CD4-positive, alpha-beta T cell treated with Interleukin-1 beta for 1 hour (primary cell): ENCODE results near the gene JUNB.
"Not testable (repeated sequence)": the region's sequence is repeated elsewhere in the genome, so short reads cannot be mapped to it uniquely, and the experiment has no call there.

ENCODE experiments used
- DNase-seq, 2 donors: peaks; one replicate each; pipeline ENCODE4 v3.0.0-alpha.2; 2020 to 2022

The JUNB gene

DNA sequence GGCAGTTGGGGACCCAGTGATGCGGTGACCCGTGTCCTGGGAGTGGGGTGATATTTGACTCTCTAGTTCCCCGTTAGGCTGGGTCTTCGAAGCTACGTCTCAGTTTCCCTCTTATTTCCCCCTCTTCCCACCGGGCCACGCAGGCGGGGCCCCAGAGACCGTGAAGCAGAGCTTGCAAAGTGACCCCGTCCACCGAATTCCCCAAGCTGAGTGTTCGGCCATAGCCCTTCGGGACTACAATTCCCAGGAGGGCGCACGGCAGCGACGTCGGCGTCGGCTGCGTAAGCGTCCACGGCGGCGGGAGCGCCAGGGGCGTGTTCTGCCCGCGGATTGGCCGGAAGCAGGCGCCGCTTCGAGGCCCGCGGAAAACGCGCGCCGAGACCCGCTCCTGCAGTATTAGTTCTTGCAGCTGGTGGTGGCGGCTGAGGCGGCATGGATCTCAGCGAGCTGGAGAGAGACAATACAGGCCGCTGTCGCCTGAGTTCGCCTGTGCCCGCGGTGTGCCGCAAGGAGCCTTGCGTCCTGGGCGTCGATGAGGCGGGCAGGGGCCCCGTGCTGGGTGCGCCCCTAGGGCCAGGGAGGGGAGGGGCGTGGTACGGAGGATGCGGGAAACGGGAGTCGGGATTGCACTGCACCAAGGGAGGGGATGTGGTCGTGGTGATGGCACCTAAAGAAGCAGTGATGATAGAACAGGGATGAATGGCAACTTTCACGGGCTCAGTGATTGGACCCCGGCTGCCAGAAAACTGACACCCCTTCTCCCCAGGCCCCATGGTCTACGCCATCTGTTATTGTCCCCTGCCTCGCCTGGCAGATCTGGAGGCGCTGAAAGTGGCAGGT lies 15.2 kb downstream of the JUNB start, which contains the start of gene RNASEH2A:
Gene RNASEH2A (plus strand): TSS at position 343 of the 840 bp plus-strand sequence. CDS start 90 bp downstream, at position 433.
- DNase-seq, result peak; percentile 88

DNA sequence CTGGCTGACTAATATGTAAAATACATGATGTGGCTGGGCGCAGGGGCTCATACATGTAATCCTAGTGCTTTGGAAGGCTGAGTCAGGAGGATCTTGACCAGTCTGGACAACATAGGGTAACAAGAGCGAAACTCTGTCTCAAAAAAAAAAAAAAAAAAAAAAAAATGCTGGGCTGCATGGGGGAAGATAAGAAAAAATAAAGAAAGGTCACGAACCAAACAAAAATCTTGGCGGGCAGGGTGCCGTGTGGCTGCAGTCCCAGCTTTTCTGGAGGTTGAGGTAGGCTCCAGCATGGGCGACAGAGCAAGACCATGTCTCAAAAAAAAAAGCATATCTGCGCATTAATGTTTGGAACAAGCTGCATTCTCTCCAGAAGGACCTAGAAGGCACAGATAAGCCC lies 23.8 kb downstream of the JUNB start:
- DNase-seq, result no peak

DNA sequence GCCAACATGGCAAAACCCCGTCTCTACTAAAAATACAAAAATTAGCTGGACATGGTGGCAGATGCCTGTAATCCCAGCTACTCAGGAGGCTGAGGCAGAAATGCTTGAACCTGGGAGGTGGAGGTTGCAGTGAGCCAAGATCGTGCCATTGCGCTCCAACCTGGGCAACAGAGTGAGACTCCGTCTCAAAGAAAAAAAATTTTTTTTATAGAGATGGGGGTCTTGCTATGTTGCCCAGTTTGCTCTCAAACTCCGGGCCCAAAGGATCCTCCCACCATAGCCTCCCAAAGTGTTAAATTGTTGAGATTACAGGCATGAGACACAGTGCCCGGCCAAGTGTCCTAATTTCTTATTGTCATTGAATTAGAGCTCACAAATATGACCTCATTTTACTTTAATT lies 25.9 kb downstream of the JUNB start:
- not testable (repeated sequence) for DNase-seq

DNA sequence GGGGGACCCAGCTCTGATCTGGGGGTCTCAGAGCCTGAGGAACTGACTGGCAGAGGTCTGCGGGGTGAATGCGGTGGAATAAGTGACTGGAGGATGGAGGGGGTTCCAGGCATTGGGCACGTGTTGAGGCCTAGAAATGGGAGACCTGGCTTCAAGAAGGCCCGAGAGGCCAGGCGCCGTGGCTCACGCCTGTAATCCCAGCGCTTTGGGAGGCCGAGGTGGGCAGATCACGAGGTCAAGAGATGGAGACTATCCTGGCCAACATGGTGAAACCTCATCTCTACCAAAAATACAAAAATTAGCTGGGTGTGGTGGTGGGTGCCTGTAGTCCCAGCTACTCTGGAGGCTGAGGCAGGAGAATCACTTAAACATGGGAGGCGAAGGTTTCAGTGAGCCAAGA lies 26.5 kb downstream of the JUNB start:
- DNase-seq, result not testable (repeated sequence)

DNA sequence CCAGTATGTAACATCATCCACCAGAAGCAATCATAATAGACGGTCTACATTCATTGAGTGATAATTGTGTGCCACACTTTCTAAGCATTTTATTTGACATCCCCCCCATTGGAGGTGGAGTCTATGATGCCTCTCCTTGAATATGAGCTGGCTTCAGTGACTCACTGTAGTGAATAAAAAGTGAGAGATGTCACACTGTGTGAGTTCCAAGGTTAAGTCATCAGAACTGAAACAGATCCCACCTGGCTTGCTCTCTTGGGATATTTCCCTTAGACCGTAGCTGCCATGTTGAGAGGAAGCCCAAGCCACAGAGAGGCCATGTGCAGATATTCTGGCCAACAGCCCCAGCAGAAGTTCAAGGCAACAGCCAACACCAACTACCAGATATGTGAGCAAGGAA lies 30.5 kb downstream of the JUNB start:
- no peak for DNase-seq

DNA sequence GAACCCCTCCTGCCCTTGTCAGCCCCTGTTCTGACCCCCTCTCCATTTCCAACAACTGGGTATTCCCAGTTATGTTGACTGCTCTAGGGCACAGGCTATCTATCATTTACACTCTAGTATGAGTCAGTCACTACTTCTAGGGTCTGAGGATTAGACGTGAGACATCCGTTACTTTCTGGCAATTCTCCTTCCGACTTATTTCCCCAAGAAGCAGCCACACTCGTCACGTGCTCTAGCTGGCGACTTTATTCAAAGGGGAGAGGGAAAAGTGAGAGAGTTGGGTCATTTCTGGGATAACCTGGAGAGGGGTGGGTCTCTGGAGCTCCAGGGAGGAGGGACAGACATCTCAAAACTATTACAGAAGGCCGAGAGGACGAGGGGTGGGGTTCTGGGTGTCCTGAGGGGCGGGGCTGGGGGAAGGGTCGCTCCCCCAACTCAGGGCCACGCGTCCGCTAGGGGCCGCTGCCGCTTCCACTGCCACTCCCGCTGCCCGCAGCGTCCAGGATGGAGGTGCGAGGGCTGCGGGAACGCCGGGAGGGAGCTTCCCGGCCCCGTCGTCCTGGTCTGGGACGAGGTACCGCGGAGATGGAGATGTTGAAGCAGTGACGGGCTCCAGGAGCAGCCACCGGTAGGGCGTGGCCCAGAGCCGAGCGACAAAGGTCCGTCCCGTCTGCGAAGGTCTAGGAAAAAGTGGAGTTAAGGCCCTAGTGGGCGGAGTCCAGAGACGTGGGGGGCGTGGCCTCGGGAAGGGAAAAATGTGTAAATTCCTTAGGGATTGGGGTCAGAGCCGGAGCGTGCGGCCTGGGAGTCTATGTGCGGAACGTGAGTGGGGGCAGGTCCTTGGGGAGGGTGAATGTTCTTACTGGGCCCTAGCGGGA lies 34.2 kb downstream of the JUNB start:
- no peak for DNase-seq

DNA sequence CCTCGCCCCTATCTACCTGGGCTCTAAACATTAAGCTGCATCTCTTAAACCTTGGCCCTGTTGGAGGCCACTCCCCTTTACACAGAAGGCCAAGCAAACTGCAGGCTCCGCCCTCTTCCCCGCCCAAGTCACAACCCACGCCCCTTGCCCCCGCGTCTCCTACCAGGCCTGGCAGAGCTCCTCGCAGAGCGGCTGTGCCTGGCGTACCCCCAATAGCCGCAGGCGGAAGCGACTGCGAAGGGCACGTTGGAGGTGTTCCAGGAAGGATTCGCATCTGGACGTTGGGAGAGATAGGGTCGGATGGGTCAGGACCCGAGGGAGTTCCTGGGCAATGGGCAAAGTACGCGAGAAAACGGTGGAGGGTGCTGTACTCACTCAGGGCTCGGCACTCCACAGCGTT lies 37.2 kb downstream of the JUNB start:
- peak in 1 of 2 donors; percentile 18 for DNase-seq

DNA sequence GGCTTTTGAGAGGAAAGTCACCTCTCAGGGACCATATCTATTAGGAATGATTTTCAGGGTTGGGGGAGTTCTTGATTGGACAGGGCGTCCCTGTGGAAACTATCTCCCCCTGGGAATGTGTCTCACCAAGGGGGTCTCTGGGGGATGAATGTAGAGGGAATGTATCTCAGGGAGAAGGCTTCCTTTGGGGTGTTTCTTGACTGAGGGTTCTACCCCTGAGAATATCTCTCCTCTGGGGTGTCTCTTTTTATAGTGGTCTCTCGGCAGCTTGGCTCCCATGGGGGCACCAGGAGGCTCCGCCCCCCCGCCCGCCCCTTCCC lies 42.1 kb downstream of the JUNB start:
- no peak for DNase-seq

DNA sequence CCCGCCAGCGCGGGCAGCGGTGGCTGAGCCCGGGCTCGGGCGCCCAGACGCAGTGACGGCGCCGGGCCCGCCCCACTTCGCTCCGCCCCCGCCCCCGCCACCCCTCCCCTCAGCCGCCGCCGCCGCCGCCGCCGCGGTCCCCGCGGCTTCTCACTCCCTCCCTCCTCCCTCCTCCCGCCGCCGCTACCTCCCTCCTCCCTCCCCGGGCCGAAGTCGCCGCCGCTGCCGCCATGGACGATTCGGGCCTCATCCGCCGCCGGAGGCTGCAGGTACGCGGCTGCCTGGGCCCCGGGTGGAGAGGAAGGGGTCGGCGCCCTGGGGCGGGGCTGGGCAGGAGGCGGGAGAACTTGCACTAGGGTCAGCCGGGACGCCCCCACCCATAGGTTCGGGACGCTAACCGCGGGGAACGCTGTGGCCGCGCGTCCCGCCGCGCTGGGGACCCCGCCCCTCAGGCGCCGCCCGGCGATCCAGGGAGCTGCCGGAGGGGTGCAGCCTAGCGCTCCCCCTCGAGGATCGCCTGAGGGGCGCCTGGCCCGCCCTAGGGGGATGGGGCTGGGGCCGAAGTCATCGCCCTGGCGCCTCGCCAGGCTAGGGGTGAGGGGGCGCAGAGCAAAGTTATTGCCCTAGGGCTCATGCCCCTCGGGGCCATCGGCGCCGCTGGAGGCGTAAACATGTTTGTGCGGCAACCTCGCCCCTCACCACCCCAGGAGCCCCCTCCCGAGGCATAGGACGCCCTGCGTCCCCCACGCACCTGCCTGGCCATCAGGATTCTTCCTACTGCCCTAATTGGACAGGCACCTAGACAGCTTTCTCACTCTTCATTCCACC lies 42.7 kb downstream of the JUNB start:
- peak; percentile 56 to 59 for DNase-seq

DNA sequence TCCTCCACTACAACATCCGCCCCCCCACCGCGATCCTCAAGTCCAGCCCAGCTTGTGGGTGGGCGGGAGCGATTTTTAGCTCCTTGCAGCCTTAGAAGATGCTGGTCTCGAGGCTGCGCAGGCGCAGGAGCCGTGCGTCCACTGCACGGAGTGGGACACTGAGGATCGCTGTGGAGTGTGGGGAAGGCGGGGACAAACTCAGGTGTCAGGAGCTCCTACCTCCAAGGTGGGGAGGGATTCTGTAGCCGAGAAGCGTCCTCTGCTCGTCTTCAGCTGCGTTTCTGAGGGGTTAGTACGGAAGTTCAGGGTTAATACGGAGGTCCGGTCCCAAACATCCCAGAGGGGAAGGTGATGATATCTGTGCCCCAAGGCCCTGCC lies 43.3 kb downstream of the JUNB start, which contains the start of gene RTBDN:
Gene RTBDN (minus strand): TSS at position 14 of the 378 bp plus-strand sequence. CDS start 4,600 bp downstream, outside the sequence.
- no peak for DNase-seq

DNA sequence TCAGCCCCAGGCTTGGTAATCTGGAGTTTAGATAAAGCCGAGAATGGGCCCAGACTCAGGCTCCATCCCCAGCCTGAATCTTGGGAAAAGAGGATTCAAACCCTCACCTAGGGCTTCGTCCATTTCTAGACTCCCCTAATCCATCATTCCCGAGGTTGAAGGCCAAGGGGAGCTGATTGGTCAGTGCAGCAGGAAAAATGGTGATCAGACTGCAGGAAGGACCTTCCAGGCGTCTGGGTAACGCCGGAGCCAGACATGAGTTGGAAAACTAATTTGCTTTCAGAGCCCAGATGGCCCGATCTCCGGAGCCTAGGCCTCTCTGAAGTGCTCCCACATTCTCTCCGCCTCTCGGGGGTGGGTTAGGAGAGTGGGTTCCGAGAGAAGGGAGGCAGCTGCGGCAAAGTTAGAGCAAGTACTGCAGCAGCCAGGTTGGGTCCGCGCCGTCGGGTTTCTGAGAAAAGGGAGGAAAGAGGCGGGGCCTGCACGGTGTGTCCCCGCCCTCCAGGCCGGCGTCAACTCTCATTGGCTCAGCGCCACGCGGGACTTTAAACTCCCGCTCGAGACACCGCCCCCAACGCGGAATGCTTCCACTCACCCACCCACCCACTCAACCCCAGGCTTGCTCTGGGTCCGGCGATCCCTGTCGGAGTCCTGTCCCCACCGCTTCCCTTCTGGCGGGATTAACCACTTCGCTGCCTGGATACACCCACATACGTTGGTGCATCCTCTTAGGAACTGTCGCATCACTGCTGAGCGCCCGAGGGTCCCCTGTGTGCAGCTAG lies 43.9 kb downstream of the JUNB start:
- peak in 1 of 2 donors; percentile 22 for DNase-seq

DNA sequence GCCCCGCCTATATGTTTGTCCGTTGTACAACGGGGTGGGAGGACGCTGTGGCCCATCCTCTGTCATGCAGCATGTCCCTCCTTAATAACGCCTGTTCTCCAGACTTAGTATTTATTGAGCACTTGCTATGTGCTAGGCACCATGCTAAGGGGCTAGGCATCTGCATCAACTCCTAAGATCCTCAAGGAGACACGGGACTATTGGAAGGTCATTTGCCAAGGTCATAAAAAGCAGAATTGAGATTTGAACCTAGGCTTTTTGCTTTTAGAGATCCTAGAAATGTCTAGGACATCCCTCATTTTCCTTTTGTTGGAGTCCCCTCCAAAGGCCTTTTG lies 45.2 kb downstream of the JUNB start:
- DNase-seq, result no peak

DNA sequence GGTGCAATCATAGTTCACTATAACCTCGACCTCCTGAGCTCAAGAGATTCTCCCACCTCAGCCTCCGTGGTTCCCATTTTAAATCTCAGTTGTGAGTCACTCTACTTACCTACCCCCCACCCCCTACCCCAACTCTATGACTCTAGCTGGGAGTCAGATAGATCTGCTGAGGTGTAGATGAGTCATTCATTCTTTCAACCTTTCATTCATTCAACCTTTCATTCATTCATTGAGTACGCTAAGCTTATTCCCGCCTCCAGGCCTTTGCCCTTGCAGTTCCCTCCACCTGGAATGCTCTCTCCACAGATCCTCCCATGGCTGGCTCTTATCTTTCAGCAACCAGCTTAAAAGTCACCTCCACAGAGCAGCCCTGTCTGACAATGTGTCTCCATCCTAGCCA lies 45.9 kb downstream of the JUNB start:
- DNase-seq, result no peak

DNA sequence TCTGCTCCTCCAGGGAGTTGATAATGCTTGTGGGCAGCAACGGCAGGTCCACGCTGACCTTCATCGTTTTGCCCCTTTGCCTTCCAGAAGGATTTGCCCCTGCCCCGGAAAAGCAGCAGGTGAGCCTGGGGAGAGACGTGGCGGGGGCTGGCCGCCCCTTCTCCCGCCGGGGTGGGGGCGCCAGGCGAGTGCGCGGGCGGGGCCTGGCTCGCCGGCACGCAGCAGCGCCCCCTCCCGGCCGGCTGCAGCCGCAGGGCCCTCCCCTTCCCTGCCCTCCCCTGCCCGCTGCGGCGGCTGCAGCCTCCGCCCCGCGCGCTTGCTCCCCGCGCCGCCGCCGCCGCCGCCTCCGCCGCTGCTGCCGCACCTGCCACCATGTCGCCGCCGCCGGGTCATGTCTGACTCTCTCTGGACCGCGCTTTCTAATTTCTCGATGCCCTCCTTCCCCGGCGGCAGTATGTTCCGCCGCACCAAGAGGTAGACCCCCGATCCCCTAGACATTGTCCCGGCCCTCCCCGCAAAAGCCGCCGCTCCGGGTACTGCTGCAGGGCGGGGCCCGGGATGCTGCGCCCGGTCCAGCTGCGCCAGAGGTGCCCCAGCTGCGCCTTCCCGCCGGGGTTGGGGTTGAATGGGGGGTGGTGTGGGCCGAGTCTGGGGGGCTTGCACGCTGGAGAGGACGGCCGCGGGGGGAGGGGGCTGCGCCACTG lies 47.0 kb downstream of the JUNB start, which contains the start of gene MAST1:
Gene MAST1 (plus strand): TSS at position 334 of the 704 bp plus-strand sequence. CDS start 58 bp downstream, at position 392.
- DNase-seq, result peak; percentile 46 to 52

DNA sequence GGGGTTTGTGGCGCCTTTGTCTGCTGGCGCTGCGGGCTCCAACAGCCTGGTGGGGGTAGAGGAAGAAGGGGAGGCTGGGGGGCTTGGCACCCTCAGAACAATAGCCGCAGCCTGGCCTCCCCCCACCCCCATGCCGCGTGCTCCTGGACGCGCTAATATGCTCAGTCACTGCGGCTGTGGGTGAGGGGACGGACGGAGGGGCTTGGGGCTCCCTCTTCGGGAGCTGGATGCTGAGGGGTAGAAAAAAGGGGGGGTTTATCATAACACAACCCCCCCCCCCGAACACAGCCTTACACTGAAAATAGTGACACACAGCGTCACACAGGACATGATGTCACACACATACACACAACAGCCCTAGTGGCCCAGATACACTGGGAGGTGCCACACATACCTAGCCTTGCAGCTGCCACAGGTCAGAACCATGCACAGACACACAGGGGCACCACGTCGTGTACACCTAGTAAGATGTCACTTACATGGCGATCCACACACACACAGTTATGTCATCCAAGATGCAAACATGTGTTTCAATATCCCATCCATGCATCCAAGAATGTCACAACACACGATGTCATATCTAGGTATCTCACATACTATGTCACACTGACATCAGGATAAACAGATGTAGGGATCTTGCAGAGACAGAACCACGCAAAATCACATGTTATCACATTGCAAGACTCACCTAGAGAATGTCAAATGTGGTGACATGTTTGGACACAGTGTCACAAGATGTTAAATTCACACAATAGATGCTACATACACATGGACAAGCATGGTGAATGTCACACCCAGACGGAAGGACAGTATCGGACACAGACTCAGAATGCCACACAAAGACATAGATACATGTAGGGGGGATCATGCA lies 47.8 kb downstream of the JUNB start:
- peak; percentile 25 to 31 for DNase-seq

DNA sequence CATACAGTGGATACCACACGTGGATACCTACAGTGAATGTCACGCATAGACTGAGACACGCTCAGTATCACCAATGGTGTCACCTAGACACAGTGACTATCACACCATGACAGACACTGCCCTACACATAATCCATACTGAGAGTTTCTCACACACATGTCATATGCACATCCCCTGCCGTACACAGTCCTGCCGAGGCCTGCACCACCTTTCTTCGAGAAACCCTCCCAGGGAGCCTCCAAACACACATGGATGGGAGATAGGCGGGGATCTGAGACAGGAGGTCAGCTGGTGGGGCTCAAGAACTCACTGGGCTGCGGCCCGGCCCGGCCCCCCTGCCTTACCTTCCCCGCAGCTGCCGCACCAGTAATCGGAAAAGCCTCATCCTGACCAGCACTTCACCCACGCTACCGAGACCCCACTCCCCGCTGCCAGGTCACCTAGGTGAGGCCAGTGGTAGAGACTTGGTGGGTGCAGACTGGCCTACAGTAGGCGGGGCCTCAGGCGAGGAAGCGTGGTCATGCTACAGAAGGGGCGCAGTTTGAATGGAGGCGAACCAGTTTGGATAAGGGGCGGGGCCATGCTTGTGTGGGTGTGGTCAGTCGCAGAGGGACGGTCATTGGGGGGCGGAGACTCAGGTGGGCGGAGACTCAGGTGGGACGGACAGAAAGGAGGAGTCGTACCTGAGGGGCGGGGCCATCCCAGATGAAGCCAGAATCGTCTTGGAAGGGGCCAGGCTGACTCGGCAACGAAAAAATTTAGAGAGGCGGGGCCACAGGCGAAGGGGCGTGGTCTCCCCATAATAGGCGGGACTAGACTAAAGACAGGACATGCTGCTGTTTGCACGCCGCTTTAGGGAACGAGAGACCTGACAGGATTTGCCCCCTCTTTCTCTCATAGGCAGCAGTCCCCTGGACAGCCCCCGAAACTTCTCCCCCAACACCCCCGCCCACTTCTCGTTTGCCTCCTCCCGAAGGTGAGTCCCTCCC lies 49.1 kb downstream of the JUNB start:
- DNase-seq, result peak; percentile 31 to 36

DNA sequence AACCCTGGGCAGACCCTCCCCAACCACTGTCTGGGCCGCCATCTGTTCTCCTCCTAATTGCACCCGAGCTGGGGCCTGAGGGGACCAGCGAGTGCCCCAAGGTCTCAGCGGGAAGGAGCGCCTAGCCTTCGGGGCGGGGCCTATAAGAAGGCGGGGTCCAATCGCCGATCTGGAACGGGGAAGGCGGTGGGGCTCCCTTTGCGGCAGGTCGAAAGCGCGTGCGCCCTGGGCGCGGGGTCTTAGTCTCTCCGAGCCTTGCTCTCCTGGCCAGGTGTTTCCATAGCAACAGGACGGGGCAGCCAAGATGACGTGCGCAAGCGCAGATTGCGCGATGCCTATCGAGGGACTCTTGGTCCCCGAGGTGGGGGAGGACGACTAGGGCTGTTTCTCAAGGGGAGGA lies 49.8 kb downstream of the JUNB start:
- DNase-seq, result no peak

DNA sequence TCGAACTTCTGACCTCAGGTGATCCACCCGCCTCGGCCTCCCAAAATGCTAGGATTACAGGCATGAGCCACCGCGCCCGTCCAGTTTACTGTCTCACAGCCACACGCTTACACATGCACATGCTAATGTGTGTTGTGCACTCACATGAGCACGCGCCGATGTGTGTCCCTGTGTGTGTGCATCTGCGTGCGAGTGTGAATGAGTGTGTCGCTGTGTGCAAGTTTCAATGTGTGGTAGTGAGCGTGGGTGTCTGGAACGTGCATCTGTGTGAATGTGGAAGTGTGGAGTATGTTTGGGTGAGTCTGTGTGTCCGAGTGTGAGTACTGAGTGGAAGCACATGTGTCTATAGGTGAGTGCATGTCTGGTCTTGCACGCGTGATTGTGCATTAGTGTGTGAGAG lies 51.2 kb downstream of the JUNB start:
- no peak for DNase-seq
